ENCODE measurements around the gene CARD10. TPM values are rescaled to one million over a fixed set of nuclear protein-coding genes. Genes with fewer than 3 reads are reported as not detected.

The CARD10 gene
- total and polyA plus RNA-seq, 2 of the 8 experiments (the other 6 are each of a cell fraction or from before 2014, with no cell fraction given), result 13.5 to 14.4 TPM

DNA sequence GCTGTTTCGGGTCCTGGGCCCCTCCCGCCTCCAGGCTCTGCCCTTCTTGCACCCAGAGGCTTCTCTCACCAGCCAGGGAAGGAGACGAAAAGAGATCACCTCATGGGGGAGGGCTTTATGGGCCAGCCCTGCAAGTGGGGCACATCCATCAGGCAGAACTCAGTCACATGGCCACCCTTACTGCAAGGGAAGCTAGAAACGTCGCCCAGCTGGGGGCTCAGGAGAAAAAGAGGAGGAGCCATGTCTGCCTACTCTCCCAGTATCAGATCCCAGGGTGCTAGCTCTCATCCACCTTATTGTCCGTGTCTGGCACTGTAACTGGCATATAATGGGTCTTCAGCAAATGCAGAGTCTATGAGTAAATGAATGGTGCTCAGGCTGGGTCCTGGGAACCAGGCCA is 57.3 kb downstream of the CARD10 start:
- no peaks in the 10 kb centered on the region; the same call in 1 of the 2 replicates for H3K23me2 ChIP-seq (ENCODE audit: low read depth, low read length)
- H3K4me2 ChIP-seq (ENCODE audit: insufficient read depth in 1 of 2, low read depth in 2 of 2, low read length in 2 of 2), result no peak overlapping the region
- H4K8ac ChIP-seq (ENCODE audit: extremely low read depth, insufficient read depth, low read length), result no peak overlapping the region
- no peak overlapping the region for H4K91ac ChIP-seq (replicated peaks; ENCODE audit: insufficient read length, low read length)
- no peaks in the 10 kb centered on the region for H3K27me3 ChIP-seq (replicated peaks in 1 of 4; ENCODE audit: control insufficient read depth in 3 of 4, extremely low read depth in 1 of 4, insufficient read depth in 3 of 4, low read length in 3 of 4)
- no peak overlapping the region for H3K23ac ChIP-seq (ENCODE audit: insufficient read length)
- no peak overlapping the region for H2BK20ac ChIP-seq (ENCODE audit: low read length)
- H3K18ac ChIP-seq (ENCODE audit: extremely low read depth, low read length), result no peak overlapping the region
- H2AK5ac ChIP-seq (ENCODE audit: low read depth, low read length), result no peak overlapping the region
- H3K14ac ChIP-seq (ENCODE audit: insufficient read length), result no peak overlapping the region
- no peak overlapping the region for H2BK5ac ChIP-seq (ENCODE audit: low read depth, low read length)
- no peak overlapping the region for H3K56ac ChIP-seq (replicated peaks; ENCODE audit: insufficient read length, low read depth, low read length)
- H2BK15ac ChIP-seq (ENCODE audit: low read length), result no peak overlapping the region
- no peak overlapping the region for H3K4me3 ChIP-seq (ENCODE audit: extremely low read depth in 1 of 4, insufficient read depth in 2 of 4, low read depth in 3 of 4, low read length in 4 of 4)
- H4K5ac ChIP-seq (ENCODE audit: insufficient read length, low read depth, low read length), result no peak overlapping the region
- CTCF ChIA-PET (ENCODE audit: partially characterized antibody), result interaction anchor here (0.6 to 2.2 kb wide), 9 partner anchors 11 to 1477 kb away, joined by 3 to 24 read pairs (median 4); partner anchors contain the start of gene ELFN2
- H2AFZ ChIP-seq (ENCODE audit: low read length), result no peak overlapping the region
- DNase-seq (ENCODE audit: low read depth in 1 of 2, low spot score in 2 of 2) (no peak), FAIRE-seq (no peak)
- TF ChIP-seq BCL11A (IDR thresholded peaks at IDR 0.05; ENCODE audit: low read depth in 2 of 2, low read length in 2 of 2) (no peak), HDAC2 (IDR thresholded peaks at IDR 0.05; ENCODE audit: borderline replicate concordance in 1 of 2, low read depth in 2 of 2, low read length in 2 of 2) (no peak), SAP30 (IDR thresholded peaks at IDR 0.05; ENCODE audit: insufficient read depth, insufficient replicate concordance, low read length) (no peak), SIX5 (IDR thresholded peaks at IDR 0.05; ENCODE audit: low read depth, low read length) (no peak), KDM1A (IDR thresholded peaks at IDR 0.05; ENCODE audit: borderline replicate concordance, low read length) (no peak), SP2 (IDR thresholded peaks at IDR 0.05; ENCODE audit: low read length) (no peak), CEBPB (IDR thresholded peaks at IDR 0.05; ENCODE audit: low read depth, low read length) (no peak)
- H3K4me1 ChIP-seq (replicated peaks in 1 of 4; ENCODE audit: control insufficient read depth in 3 of 4, insufficient read depth in 4 of 4, low read length in 3 of 4), result no peaks in the 10 kb centered on the region; a peak in 2 of 7 replicates
- no peak overlapping the region for H3K4ac ChIP-seq (replicated peaks; ENCODE audit: insufficient read length, low read depth, low read length)
- 58% methylated on average over 6 of the region's 6 CpGs; no CpG with 5 or more reads in 1 of the 2 experiments for WGBS, 2 experiments (ENCODE audit: extremely low coverage in 1 of 2, insufficient coverage in 1 of 2, insufficient read length in 1 of 2, insufficient replicate concordance in 2 of 2, low coverage in 1 of 2, low lambda C conversion rate in 2 of 2, missing lambda C conversion rate in 1 of 2)
- H3K27ac ChIP-seq (ENCODE audit: low read depth, low read length), result no peak overlapping the region
- no peaks in the 10 kb centered on the region for H3K9me3 ChIP-seq (ENCODE audit: insufficient read depth in 2 of 2, low read depth in 1 of 2, low read length in 1 of 2)
- no peaks in the 10 kb centered on the region for H3K79me1 ChIP-seq (ENCODE audit: low read depth, low read length)
- no peak overlapping the region for H2BK12ac ChIP-seq (ENCODE audit: low read depth, low read length)
- POLR2A ChIA-PET (ENCODE audit: partially characterized antibody), result no interaction called here
- peaks cover 0 to 2% of the 10 kb centered on the region in 2 experiments for H4K20me1 ChIP-seq (replicated peaks in 1 of 2; ENCODE audit: control insufficient read depth in 1 of 2, insufficient read depth in 2 of 2, low read length in 2 of 2)
- H3K79me2 ChIP-seq (ENCODE audit: control insufficient read depth in 1 of 2, insufficient read depth in 2 of 2, low read length in 2 of 2), result no peaks in the 10 kb centered on the region; a peak in 1 of 4 replicates
- H3K36me3 ChIP-seq (ENCODE audit: control insufficient read depth in 2 of 4, insufficient read depth in 4 of 4, low read length in 3 of 4), result no peaks in the 10 kb centered on the region
- no peak overlapping the region for H3K9ac ChIP-seq (replicated peaks in 1 of 4; ENCODE audit: extremely low read depth in 1 of 4, low read depth in 3 of 4, low read length in 3 of 4)
- no peak overlapping the region for H2BK120ac ChIP-seq (replicated peaks; ENCODE audit: low read depth, low read length)
